Mammary epithelial cell (primary cell): ENCODE measurements around the gene TRIM23.

Experiments
- EZH2 ChIP-seq: IDR thresholded peaks from 2 replicates; pipeline ENCODE4 v1.6.1; 2012; ENCODE audit warnings: low read length, inconsistent platforms, borderline replicate concordance
- TF ChIP-seq, protein P1 (sequence below), 2 donors: IDR thresholded peaks in 1 of 2; conservative IDR thresholded peaks in 1 of 2; 2 replicates each; pipeline ENCODE4 v1.5.1; 2011 to 2012; ENCODE audit warnings: inconsistent platforms in 2 of 2, low read length in 2 of 2, mild to moderate bottlenecking in 2 of 2, control low read depth in 1 of 2, low read depth in 1 of 2; ENCODE audit not compliant: insufficient read depth in 1 of 2; ENCODE audit errors: extremely low read depth in 1 of 2

DNA sequence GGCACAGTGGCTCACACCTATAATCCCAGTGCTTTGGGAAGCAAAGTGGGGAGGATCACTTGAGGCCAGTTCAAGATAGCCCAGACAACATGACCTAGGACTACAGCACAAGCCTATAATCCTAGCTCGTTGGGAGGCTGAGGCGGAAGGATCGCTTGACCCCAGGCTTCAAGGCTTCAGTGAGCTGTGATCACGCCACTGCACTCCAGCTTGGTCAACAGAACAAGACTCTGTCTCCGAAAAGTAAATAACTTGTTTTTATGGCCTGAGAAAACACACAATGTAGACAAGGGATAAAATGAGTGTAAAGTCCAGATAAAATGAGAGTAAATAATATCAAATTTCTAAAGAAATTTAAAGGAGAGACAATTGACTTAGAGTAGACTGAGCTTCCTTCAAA lies 27.0 kb upstream of the TRIM23 start:
- TF ChIP-seq, protein P1, sequence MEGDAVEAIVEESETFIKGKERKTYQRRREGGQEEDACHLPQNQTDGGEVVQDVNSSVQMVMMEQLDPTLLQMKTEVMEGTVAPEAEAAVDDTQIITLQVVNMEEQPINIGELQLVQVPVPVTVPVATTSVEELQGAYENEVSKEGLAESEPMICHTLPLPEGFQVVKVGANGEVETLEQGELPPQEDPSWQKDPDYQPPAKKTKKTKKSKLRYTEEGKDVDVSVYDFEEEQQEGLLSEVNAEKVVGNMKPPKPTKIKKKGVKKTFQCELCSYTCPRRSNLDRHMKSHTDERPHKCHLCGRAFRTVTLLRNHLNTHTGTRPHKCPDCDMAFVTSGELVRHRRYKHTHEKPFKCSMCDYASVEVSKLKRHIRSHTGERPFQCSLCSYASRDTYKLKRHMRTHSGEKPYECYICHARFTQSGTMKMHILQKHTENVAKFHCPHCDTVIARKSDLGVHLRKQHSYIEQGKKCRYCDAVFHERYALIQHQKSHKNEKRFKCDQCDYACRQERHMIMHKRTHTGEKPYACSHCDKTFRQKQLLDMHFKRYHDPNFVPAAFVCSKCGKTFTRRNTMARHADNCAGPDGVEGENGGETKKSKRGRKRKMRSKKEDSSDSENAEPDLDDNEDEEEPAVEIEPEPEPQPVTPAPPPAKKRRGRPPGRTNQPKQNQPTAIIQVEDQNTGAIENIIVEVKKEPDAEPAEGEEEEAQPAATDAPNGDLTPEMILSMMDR (conservative IDR thresholded peaks at IDR 0.05 in 1 of 2, IDR thresholded peaks at IDR 0.05 in 1 of 2; ENCODE audit: extremely low read depth in 1 of 2, insufficient read depth in 1 of 2, low read depth in 1 of 2, low read length in 2 of 2), result no peak
- no peak for TF ChIP-seq EZH2
